Glutamatergic neuron (in vitro differentiated cells): Measurements from ENCODE around the gene MED8. TPM values are rescaled to one million over a fixed set of nuclear protein-coding genes. Genes with fewer than 3 reads are reported as not detected.

Experiments
- DNase-seq: peaks from one replicate; pipeline ENCODE4 v3.0.0; 2022
- H3K27ac Mint-ChIP-seq: one replicate; pipeline ENCODE4 v1.8.0; 2020; ENCODE audit warnings: mild to moderate bottlenecking, mixed read lengths, inconsistent platforms; ENCODE audit not compliant: unreplicated experiment
- H3K27me3 Mint-ChIP-seq: one replicate; pipeline ENCODE4 v1.8.0; 2020; ENCODE audit warnings: mild to moderate bottlenecking, moderate library complexity, mixed read lengths, inconsistent platforms; ENCODE audit not compliant: unreplicated experiment
- H3K36me3 Mint-ChIP-seq: one replicate; pipeline ENCODE4 v1.8.0; 2020; ENCODE audit warnings: mild to moderate bottlenecking, mixed read lengths, inconsistent platforms; ENCODE audit not compliant: unreplicated experiment
- H3K4me1 Mint-ChIP-seq: one replicate; pipeline ENCODE4 v1.8.0; 2020; ENCODE audit warnings: mild to moderate bottlenecking, low read depth, mixed read lengths, inconsistent platforms; ENCODE audit not compliant: unreplicated experiment
- H3K4me3 Mint-ChIP-seq: one replicate; pipeline ENCODE4 v1.8.0; 2020; ENCODE audit warnings: mild to moderate bottlenecking, mixed read lengths, inconsistent platforms; ENCODE audit not compliant: unreplicated experiment
- H3K9me3 Mint-ChIP-seq: one replicate; pipeline ENCODE4 v1.8.0; 2020; ENCODE audit warnings: mild to moderate bottlenecking, moderate library complexity, mixed read lengths, inconsistent platforms; ENCODE audit not compliant: unreplicated experiment
- total RNA-seq: library from RNA; stranded (reverse); fragmentation: NEBNext Ultra II Directional; extraction: Animal tissue kit (Norgen Biotek cat#: 25700); gene quantifications from one replicate; pipeline ENCODE4 v1.2.1, GENCODE V29; 2021; ENCODE audit not compliant: unreplicated experiment
- TF ChIP-seq, protein P1 (sequence below): fragments of 200-600 bp; sonication (generic); IDR thresholded peaks from one replicate; pipeline ENCODE4 v1.5.0; 2021; ENCODE audit not compliant: partially characterized antibody, unreplicated experiment

MED8 gene
- total RNA-seq, 1 donor from 2014 or later = 39.1 TPM

DNA sequence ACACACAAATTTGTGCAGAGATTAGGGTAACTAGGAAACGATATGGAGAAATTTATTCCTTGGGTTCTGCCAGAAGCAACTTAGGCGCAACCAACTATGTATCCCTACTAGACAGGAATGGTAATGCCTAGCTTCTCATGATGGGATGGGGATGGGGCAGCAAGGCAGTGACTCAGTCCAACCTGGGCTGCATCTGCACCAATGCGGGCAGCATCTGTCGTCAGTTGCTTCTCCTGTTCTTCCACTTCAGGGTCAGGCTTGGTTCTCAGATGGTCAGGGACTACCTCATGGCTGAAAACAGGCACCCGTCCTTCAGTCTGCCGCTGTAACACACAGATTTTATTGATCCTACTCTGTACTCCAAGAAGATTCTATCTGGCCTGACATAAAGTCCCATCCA, 2.9 kb downstream of the MED8 start:
- Mint-ChIP-seq H3K36me3 (peaks cover 5% of the 10 kb centered on the region), H3K27me3 (peaks cover 3% of the 10 kb centered on the region), H3K4me1 (peaks cover 11% of the 10 kb centered on the region), H3K4me3 (no peak overlapping the region), H3K27ac (no peak overlapping the region), H3K9me3 (no peaks in the 10 kb centered on the region)
- no peak for DNase-seq
- TF ChIP-seq, protein P1, sequence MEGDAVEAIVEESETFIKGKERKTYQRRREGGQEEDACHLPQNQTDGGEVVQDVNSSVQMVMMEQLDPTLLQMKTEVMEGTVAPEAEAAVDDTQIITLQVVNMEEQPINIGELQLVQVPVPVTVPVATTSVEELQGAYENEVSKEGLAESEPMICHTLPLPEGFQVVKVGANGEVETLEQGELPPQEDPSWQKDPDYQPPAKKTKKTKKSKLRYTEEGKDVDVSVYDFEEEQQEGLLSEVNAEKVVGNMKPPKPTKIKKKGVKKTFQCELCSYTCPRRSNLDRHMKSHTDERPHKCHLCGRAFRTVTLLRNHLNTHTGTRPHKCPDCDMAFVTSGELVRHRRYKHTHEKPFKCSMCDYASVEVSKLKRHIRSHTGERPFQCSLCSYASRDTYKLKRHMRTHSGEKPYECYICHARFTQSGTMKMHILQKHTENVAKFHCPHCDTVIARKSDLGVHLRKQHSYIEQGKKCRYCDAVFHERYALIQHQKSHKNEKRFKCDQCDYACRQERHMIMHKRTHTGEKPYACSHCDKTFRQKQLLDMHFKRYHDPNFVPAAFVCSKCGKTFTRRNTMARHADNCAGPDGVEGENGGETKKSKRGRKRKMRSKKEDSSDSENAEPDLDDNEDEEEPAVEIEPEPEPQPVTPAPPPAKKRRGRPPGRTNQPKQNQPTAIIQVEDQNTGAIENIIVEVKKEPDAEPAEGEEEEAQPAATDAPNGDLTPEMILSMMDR = no peak

DNA sequence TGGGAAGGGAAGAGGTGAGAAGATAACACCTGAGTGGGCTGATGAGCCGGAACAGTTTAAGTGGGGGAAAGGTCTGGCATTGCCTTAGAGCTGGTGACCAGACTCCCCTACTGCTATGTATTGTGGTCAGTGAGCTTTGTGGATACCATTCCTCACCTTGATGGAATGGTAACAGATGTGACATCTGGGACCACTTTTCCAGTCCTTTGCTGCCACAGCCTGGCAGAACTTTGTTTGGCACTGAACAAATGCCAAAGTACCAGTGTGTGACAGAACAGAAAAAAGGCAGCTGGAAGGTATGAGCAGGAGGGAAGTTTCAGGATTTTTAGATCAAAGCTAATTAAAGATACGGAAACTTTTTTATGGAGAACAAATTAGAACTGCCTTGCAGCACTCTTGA, 6.2 kb downstream of the MED8 start:
- Mint-ChIP-seq H3K4me3 (no peak overlapping the region), H3K27ac (no peak overlapping the region), H3K36me3 (peaks cover 5% of the 10 kb centered on the region), H3K9me3 (no peaks in the 10 kb centered on the region), H3K4me1 (peaks cover 2% of the 10 kb centered on the region), H3K27me3 (no peaks in the 10 kb centered on the region)
- TF ChIP-seq, protein P1 = no peak
- DNase-seq = no peak

GRCh38 chr1:43382027-43382779, 7.4 kb downstream of the MED8 start:
- Mint-ChIP-seq H3K9me3 (peaks cover 1% of the 10 kb centered on the region), H3K36me3 (peaks cover 5% of the 10 kb centered on the region), H3K4me1 (no peaks in the 10 kb centered on the region), H3K27ac (no peak overlapping the region), H3K4me3 (no peak overlapping the region), H3K27me3 (no peaks in the 10 kb centered on the region)
- TF ChIP-seq, protein P1 = no peak
- no peak for DNase-seq

DNA sequence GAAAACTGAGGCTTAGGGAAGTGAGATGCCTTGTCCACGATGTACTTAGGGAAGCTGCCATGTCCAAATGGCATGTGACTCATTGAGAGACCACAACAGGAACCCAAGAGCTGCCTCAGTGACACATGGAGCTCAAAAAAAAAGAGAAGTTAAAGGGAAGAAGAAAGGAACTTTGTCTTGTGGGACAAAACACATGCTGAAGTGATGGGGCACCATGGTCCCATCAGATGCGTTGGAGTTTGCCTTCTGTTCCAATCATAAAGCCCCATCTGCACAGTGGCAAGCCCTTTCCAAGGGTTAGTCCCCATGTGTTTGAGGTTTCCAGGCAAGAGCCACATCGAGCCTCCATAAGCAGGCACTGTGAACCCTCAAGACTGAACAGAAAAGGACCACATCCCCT, 8.0 kb downstream of the MED8 start:
- Mint-ChIP-seq H3K36me3 (peaks cover 4% of the 10 kb centered on the region), H3K9me3 (peaks cover 1% of the 10 kb centered on the region), H3K27me3 (no peaks in the 10 kb centered on the region), H3K4me3 (no peak overlapping the region), H3K4me1 (no peaks in the 10 kb centered on the region), H3K27ac (no peak overlapping the region)
- no peak for DNase-seq
- TF ChIP-seq, protein P1 = no peak

DNA sequence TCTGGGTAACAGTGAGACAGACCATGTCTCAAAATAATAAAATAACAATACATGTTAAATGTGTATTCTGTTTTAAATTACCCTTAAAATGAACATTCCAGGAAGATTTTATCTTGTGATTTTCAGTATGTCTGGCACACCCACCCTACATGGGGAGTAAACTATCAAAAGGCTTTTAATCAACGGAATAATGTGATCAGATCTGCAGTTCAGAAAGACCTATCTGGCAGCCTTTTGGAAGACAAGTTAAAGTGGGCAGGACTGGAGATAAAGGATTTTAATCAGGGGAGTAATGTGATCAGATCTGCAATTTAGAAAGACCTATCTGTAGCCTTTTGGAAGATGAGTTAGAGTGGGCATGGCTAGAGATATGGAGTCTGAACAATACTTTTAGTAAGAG, 10.1 kb downstream of the MED8 start:
- Mint-ChIP-seq H3K4me3 (no peak overlapping the region), H3K4me1 (no peaks in the 10 kb centered on the region), H3K27me3 (no peaks in the 10 kb centered on the region), H3K9me3 (peaks cover 1% of the 10 kb centered on the region), H3K27ac (no peak overlapping the region), H3K36me3 (no peaks in the 10 kb centered on the region)
- TF ChIP-seq, protein P1 = no peak
- no peak for DNase-seq
